GM10847 (cell line): ENCODE measurements around the gene KATNAL1.

Experiments used
- POLR2A ChIP-seq: IDR thresholded peaks from 2 replicates; pipeline ENCODE4 v1.6.1; 2011; ENCODE audit not compliant: insufficient read length; ENCODE audit errors: extremely low read depth

Gene KATNAL1

DNA sequence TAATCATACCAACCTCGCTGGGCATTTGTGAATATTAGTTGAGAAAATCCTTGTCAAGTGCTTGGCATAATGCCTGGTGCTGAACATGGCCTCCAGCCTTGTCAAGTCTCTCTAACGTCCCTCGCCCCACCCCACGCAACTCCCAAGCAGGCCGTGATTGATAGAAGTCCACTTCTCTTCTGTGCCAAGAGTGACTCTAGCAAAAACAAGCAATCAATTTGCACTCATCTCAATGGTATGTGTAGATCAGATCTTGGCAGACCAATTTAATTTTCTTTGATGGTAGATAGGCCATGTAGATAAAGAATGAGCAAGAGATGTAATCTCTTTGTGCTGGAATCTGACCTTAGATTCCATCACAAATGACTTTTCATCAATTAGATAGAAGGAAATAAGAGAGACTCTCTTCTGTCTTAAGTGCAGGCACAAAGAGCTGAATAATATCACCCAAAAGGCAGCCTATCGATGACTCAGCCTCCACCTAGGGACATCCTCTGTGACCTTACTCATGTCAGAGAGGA, 31.0 kb upstream of the KATNAL1 start:
- TF ChIP-seq POLR2A = no peak

DNA sequence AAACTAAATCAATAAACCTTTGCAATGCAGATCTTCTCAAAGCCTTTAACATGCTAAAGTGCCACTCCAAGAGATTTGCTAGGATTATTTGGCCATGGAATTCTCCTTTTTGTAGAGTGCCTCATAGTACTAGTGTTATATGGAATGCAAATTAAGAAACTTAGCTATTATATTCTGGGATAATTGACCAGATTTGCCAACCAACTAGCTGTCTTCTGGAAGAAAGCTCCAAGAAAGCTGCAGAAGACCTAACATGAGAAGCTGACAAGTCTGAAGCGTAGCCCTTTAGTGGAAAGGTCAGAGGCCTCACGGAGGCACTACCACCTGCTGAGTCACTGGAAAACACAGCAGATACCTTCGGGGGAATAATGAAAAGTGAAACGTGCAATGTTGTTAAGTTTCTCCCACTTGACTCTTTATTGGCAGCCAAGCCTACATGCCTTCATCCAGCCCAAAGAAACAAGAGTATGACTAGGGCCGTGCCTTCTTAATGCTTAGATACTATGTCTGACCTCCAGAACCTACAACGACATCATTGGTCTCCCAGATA, 29.8 kb upstream of the KATNAL1 start:
- no peak for TF ChIP-seq POLR2A

DNA sequence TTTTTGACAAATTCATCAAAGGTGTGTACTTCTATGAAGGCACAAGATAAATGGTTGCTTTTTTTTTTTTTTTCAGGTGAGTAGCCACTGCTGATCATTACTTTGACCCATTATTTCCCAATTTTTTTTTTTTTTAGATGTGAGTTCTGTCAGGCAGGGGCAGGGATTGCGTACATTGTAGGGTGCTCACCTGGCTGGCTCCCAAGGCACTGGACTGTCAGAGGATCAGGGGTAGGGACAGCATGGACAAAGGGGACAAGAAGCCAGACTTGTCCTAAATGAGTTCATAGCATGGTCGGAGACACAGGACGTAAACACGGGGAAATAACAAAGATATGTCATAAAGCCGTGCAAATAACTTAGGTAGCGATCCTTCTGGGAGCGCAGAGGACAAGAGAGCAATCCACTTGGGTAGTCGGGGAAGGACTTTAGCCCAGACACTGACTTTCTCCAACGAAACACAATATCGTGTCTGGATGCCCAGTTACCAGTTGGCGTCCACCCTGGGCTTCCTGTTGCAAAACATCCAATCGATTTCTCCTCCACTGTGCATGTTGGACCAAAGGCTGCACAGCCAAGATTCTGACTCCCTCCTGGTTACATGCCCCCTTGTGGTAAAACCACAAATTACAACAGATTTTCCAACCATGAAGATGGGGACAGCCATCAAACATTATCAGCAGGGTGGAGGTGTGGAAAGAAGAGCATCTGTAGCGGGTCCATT, 27.5 kb upstream of the KATNAL1 start:
- TF ChIP-seq POLR2A = no peak

DNA sequence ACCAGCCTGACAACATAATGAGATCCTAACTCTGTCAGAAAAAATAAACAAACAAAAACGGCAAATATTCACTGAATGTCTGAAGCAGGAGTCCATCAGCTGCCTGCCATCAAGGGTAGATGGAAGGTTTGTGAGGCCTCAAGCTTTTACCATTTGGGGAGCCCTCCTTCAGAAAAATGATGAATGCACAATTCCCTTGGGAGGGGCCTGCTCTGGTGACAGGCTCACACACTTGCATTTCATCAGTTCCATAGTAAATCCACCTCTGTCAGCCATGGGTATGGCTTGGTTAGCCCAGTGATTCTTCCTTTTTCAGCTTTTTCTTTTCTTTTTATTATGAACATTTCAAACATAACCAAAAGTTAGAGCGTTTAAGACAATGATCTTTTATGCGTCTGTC, 26.3 kb upstream of the KATNAL1 start:
- TF ChIP-seq POLR2A = no peak

DNA sequence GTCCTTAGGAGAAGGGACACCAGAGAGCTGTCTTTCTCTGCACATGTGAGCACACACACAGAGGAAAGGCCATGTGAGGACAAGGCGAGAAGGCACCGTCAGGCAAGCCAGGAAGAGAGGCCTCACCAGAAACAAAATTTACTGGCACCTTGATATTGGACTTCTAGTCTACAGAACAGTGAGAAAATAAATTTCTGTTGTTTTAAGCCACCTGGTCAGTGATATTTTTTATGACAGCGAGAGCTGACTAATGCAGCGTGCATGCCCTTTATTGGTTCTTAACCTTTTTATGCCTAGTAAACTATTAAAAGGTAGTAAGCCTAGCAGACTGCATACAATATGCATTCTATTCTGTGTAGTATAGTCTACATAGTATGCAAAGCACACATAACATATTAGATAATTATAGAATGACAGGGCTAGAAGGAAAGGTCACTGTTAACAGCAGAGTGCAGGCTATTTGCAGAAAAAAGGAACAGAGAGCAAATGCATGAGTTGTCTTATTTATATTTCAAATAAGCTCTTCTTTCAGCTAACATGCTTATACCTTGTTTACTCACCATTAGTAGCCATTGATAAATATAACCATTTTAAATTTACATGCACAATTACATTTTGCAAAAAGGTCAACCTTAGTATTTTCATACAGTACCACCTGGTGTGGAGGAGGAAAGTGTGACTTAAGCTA, 25.2 kb upstream of the KATNAL1 start:
- TF ChIP-seq POLR2A = no peak

DNA sequence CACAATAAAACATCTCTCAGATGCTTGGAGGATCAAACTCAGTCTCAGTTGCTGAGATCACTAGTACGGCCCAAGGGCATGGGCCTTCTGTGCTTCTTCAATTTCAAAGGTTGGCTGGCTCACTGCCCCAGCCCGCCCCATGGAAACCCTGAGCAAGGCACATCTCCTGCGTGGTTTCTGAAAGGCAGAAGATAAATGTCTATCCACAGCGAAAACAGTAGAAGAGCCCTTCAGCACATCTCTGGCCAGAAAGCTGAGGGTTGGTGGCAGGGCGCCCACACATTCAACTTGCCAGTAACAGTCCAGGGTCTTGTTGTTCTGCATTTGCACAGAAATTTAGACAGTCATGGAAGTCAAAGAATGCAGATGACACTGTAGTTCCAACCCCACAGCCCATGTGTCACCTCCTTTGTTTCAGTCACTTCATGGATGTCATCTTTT, 24.0 kb upstream of the KATNAL1 start:
- no peak for TF ChIP-seq POLR2A

- TF ChIP-seq POLR2A = no peak
Observed at GRCh38 chr13:30329009-30329585, 21.7 kb upstream of the KATNAL1 start.

- TF ChIP-seq POLR2A = no peak
Observed at GRCh38 chr13:30325668-30326067, 18.3 kb upstream of the KATNAL1 start.

DNA sequence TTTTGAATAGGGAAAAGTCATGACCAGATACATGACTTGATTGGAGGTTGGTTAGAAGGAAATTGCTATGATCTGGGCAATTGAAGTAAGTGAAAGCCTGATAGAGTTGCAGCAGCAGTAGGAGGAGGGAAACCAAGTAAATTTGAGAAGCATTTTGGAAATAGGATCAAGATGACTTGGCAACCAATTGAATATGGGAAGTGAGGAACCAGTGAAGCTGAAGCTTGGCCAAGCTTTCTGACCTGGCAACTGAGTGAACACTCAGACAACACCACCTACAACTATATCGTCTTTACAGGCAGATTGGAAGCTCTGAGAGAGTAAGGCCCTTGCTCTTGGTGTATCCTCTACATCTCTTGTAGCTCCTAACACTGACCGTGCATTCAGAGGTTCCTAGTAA, 16.2 kb upstream of the KATNAL1 start:
- TF ChIP-seq POLR2A = no peak

DNA sequence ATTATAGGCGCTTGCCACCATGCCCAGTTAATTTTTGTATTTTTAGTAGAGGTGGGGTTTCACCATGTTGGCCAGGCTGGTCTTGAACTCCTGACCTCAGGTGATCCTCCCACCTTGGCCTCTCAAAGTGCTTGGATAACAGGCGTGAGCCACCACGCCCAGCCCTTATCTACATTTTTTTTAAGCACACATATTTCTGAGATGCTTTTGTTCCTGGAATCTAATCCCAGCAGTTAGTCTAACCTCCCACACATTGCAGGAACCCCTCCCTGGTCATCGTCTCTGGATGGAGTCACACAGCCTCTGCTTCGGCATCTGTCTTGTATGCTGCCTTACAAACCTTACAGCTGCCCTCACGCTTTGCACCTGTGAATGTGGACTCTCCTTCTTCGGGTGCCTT, 15.1 kb upstream of the KATNAL1 start:
- TF ChIP-seq POLR2A = no peak

GRCh38 chr13:30321256-30321655, 13.9 kb upstream of the KATNAL1 start:
- no peak for TF ChIP-seq POLR2A

- TF ChIP-seq POLR2A = no peak
Observed at GRCh38 chr13:30319655-30320054, 12.3 kb upstream of the KATNAL1 start.

- TF ChIP-seq POLR2A = no peak
Observed at GRCh38 chr13:30319130-30319529, 11.8 kb upstream of the KATNAL1 start.

DNA sequence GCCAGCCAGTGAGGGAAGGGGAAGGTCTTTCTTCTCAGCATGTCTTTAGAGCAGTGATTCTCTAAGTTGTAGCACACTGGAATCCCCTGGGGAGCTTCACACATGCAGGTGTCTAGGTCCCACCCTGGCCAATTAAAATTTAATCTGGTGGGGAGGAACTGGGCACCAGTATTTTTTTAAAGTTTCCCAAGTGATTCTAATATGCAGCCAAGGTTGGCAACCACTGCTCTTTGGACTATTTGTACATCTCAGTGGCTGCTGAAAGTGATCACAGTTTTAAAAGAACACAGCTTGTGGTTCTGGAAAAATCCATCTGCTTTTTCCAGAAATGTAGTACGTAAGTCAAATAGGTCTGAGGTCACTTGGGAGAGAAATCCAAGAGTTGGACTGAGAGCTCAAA, 10.7 kb upstream of the KATNAL1 start:
- TF ChIP-seq POLR2A = no peak

DNA sequence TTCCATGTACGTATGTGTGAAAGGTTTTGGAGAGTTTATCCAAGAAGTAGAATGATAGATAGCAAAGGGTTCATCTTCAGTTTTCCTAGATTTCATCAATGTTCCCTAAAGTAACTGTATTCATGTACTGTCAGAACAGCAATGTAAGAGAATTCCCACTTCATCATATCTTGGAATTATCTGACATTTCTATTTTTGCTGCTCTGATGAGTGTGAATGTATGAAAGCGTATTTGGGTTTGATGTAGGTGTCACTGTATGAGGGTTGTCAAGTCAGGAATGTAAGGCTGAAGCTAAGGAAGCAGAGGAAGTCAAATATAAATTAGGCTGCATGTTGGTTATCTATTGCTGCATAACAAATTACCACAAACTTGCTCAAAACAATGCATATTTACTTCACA, 7.2 kb upstream of the KATNAL1 start:
- no peak for TF ChIP-seq POLR2A

- TF ChIP-seq POLR2A = no peak
Observed at GRCh38 chr13:30314069-30314468, 6.7 kb upstream of the KATNAL1 start.
